GM23248 (cell line): ENCODE results near the gene ALS2.

Source experiments
- EZH2 ChIP-seq: fragments of 200-600 bp; sonication (generic); IDR thresholded peaks from 2 replicates; pipeline ENCODE4 v1.6.1; 2018; ENCODE audit warnings: antibody characterized with exemption, mild to moderate bottlenecking; ENCODE audit not compliant: insufficient read depth, poor library complexity, severe bottlenecking
- EZH2phosphoT487 ChIP-seq: fragments of 200-600 bp; sonication (generic); IDR thresholded peaks from 2 replicates; pipeline ENCODE4 v1.6.1; 2018; ENCODE audit warnings: antibody characterized with exemption, moderate library complexity, mild to moderate bottlenecking, low read depth; ENCODE audit not compliant: insufficient read depth

GRCh38 chr2:201664334-201664733 is 116.4 kb downstream of the ALS2 start:
- TF ChIP-seq EZH2 = no peak
- TF ChIP-seq EZH2phosphoT487 = no peak
